Sigmoid colon (tissue), 7 donors: ENCODE results near the gene ARHGEF6. TPM values are rescaled to one million over a fixed set of nuclear protein-coding genes. Genes with fewer than 3 reads are reported as not detected.

Experiments used
- DNase-seq: peaks from one replicate; pipeline ENCODE4 v3.0.0-alpha.2; 2019
- H3K27ac ChIP-seq, 4 donors: fragments of 200-600 bp; sonication (generic); one replicate each; pipeline ENCODE4 v1.5.1; 2016 to 2019; ENCODE audit warnings: mild to moderate bottlenecking in 1 of 4
- H3K27me3 ChIP-seq, 3 donors: fragments of 200-600 bp; sonication (generic); one replicate each; pipeline ENCODE4 v1.5.1; 2019; ENCODE audit warnings: mild to moderate bottlenecking in 1 of 3
- H3K36me3 ChIP-seq, 4 donors: fragments of 200-600 bp; sonication (generic); one replicate each; pipeline ENCODE4 v1.5.1; 2016 to 2019
- H3K4me1 ChIP-seq, 4 donors: fragments of 200-600 bp; sonication (generic); one replicate each; pipeline ENCODE4 v1.5.1; 2017 to 2019
- H3K4me3 ChIP-seq, 4 donors: fragments of 200-600 bp; sonication (generic); one replicate each; pipeline ENCODE4 v1.5.1; 2017 to 2019; ENCODE audit warnings: mild to moderate bottlenecking in 2 of 4, moderate library complexity in 1 of 4
- H3K9me3 ChIP-seq, 4 donors: fragments of 200-600 bp in 3 of 4; sonication (generic) in 3 of 4; one replicate each; pipeline versions ENCODE4 v1.5.1 to v1.6.1; 2013 to 2019
- CTCF ChIP-seq, 4 experiments: fragments of 450-650 bp in 3 of 4; fragments of 200-600 bp in 1 of 4; IDR thresholded peaks; one replicate each; pipeline ENCODE4 v1.5.1; 2016 to 2019; ENCODE audit warnings: antibody characterized with exemption in 4 of 4, mild to moderate bottlenecking in 3 of 4, moderate library complexity in 2 of 4
- EP300 ChIP-seq, 4 donors: sonication (generic); formaldehyde crosslinking; IDR thresholded peaks; one replicate each; pipeline ENCODE4 v1.6.1; 2017; ENCODE audit warnings: antibody characterized with exemption in 4 of 4
- POLR2A ChIP-seq, 2 donors: fragments of 450-650 bp; IDR thresholded peaks; one replicate each; pipeline ENCODE4 v1.6.1; 2016; ENCODE audit warnings: antibody characterized with exemption in 2 of 2, mild to moderate bottlenecking in 2 of 2, moderate library complexity in 2 of 2
- POLR2AphosphoS5 ChIP-seq, 4 donors: sonication (generic); formaldehyde crosslinking; IDR thresholded peaks; one replicate each; pipeline ENCODE4 v1.6.1; 2017; ENCODE audit warnings: antibody characterized with exemption in 4 of 4
- WGBS, 2 donors: extraction: QIAGEN DNeasy Blood & Tissue Kit; methylation state at CpG; one replicate each; pipeline ENCODE4 v1.1.7; 2013; 5-methylcytosine and 5-hydroxymethylcytosine counted together
- intact Hi-C: fragments of 100-400 bp; cut with DNase I; formaldehyde crosslinking; loops from one replicate; pipeline ENCODE4 v1.15.1; 2023
- polyA plus RNA-seq, 3 donors: library from polyadenylated mRNA; stranded (reverse); fragments of 200-250 nt; gene quantifications; one replicate each; pipeline ENCODE4 v1.2.3, GENCODE V29; 2013
- total RNA-seq, 4 donors: library from RNA; depleted of rRNA; stranded (reverse); fragments of >200 nt; gene quantifications; one replicate each; pipeline ENCODE4 v1.1.0, GENCODE V29; 2016
- donor health status: healthy with polysubstance abuse.
- donor health status: Bipolar disorder and iron deficiency.
- donor health status: healthy.

Gene ARHGEF6
- total and polyA plus RNA-seq, 7 donors = 2.1 to 26.3 (median 16.1) TPM

GRCh38 chrX:136630881-136631280, 149.9 kb downstream of the ARHGEF6 start:
- H3K27ac ChIP-seq = no peak overlapping the region
- no peak overlapping the region for H3K4me3 ChIP-seq
- no peaks in the 10 kb centered on the region for H3K36me3 ChIP-seq
- 42 to 56% methylated on average over 1 of the region's 1 CpG for WGBS, 2 donors
- no peaks in the 10 kb centered on the region for H3K9me3 ChIP-seq
- H3K27me3 ChIP-seq = no peaks in the 10 kb centered on the region
- no peak for DNase-seq
- H3K4me1 ChIP-seq = no peaks in the 10 kb centered on the region
- intact Hi-C loops = no loop called here
- TF ChIP-seq POLR2A (IDR thresholded peaks at IDR 0.05) = no peak
- TF ChIP-seq EP300 (IDR thresholded peaks at IDR 0.05) = no peak
- TF ChIP-seq POLR2AphosphoS5 (IDR thresholded peaks at IDR 0.05) = no peak
- no peak for TF ChIP-seq CTCF (IDR thresholded peaks at IDR 0.05)

- Histone ChIP-seq H3K9me3 (no peaks in the 10 kb centered on the region), H3K27ac (no peak overlapping the region), H3K4me1 (no peaks in the 10 kb centered on the region), H3K36me3 (no peaks in the 10 kb centered on the region), H3K27me3 (no peaks in the 10 kb centered on the region), H3K4me3 (no peak overlapping the region)
- no peak for DNase-seq
- intact Hi-C loops = no loop called here
- TF ChIP-seq POLR2AphosphoS5 (IDR thresholded peaks at IDR 0.05) = no peak
- no peak for TF ChIP-seq CTCF (IDR thresholded peaks at IDR 0.05)
- TF ChIP-seq POLR2A (IDR thresholded peaks at IDR 0.05) = no peak
- no peak for TF ChIP-seq EP300 (IDR thresholded peaks at IDR 0.05)
- 43 to 72% methylated on average over 6 of the region's 6 CpGs for WGBS, 2 donors
Observed at GRCh38 chrX:136629084-136629750, 151.5 kb downstream of the ARHGEF6 start.

GRCh38 chrX:136627409-136627808, 153.3 kb downstream of the ARHGEF6 start:
- no peaks in the 10 kb centered on the region for H3K36me3 ChIP-seq
- 61 to 70% methylated on average over 4 of the region's 4 CpGs for WGBS, 2 donors
- no peaks in the 10 kb centered on the region for H3K4me1 ChIP-seq
- intact Hi-C loops = no loop called here
- H3K4me3 ChIP-seq = no peak overlapping the region
- DNase-seq = no peak
- no peaks in the 10 kb centered on the region for H3K9me3 ChIP-seq
- no peak overlapping the region for H3K27ac ChIP-seq
- H3K27me3 ChIP-seq = no peaks in the 10 kb centered on the region
- TF ChIP-seq POLR2AphosphoS5 (IDR thresholded peaks at IDR 0.05) = no peak
- no peak for TF ChIP-seq EP300 (IDR thresholded peaks at IDR 0.05)
- TF ChIP-seq CTCF (IDR thresholded peaks at IDR 0.05) = no peak
- no peak for TF ChIP-seq POLR2A (IDR thresholded peaks at IDR 0.05)

GRCh38 chrX:136626891-136627290, 153.8 kb downstream of the ARHGEF6 start:
- no peaks in the 10 kb centered on the region for H3K27me3 ChIP-seq
- WGBS, 2 donors = 83 to 89% methylated on average over 1 of the region's 1 CpG
- TF ChIP-seq CTCF (IDR thresholded peaks at IDR 0.05) (no peak), EP300 (IDR thresholded peaks at IDR 0.05) (no peak), POLR2A (IDR thresholded peaks at IDR 0.05) (no peak), POLR2AphosphoS5 (IDR thresholded peaks at IDR 0.05) (no peak)
- intact Hi-C loops = no loop called here
- H3K4me1 ChIP-seq = no peaks in the 10 kb centered on the region
- H3K27ac ChIP-seq = no peak overlapping the region
- no peak overlapping the region for H3K4me3 ChIP-seq
- no peaks in the 10 kb centered on the region for H3K9me3 ChIP-seq
- no peak for DNase-seq
- no peaks in the 10 kb centered on the region for H3K36me3 ChIP-seq

- intact Hi-C loops = no loop called here
- no peak for DNase-seq
- H3K4me3 ChIP-seq = no peak overlapping the region
- TF ChIP-seq EP300 (IDR thresholded peaks at IDR 0.05) = no peak
- no peak for TF ChIP-seq CTCF (IDR thresholded peaks at IDR 0.05)
- no peak for TF ChIP-seq POLR2AphosphoS5 (IDR thresholded peaks at IDR 0.05)
- no peak for TF ChIP-seq POLR2A (IDR thresholded peaks at IDR 0.05)
- H3K4me1 ChIP-seq = no peaks in the 10 kb centered on the region
- H3K27me3 ChIP-seq = no peaks in the 10 kb centered on the region
- no peak overlapping the region for H3K27ac ChIP-seq
- no peaks in the 10 kb centered on the region for H3K36me3 ChIP-seq
- H3K9me3 ChIP-seq = no peaks in the 10 kb centered on the region
- 74 to 78% methylated on average over 2 of the region's 2 CpGs for WGBS, 2 donors
Observed at GRCh38 chrX:136626237-136626636, 154.5 kb downstream of the ARHGEF6 start.
